Measurements from ENCODE around the gene POLR2M.

- TF ChIP-seq POLR2AphosphoS5 (IDR thresholded peaks at IDR 0.05; ENCODE audit: low read depth, low read length) (no peak), TAF1 (IDR thresholded peaks at IDR 0.05; ENCODE audit: borderline replicate concordance, insufficient read depth, low read length) (no peak)
These were observed 44.3 kb upstream of the POLR2M start for GRCh38 chr15:57662091-57662744.

Data from PFSK-1 (cell line).